ENCODE results near the gene AHRR. TPM values are rescaled to one million over a fixed set of nuclear protein-coding genes. Genes with fewer than 3 reads are reported as not detected.

Gene AHRR
- total RNA-seq, 6 experiments from 2014 or later, result 30.9 to 55.7 (median 51.9) TPM

DNA sequence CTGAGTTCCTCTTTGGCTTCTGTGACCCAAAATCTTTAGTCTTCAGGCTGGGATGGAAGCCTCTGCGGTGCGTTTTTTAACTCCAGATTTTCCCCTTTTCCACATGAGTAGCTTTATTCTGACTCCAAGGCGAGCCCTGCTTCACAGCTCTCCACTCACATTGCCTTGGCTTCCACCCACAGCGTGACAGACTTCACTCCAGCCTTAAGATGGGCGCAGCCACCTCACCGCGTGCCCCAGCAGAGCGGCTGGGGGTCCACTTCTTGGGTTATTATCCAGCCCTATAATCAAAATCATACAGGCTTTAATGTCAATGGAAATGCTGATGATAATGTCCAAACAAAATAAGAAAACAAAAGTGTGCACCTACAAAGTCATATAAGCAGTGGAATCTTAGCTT lies 122.7 kb downstream of the AHRR start:
- TF ChIP-seq, protein P1, sequence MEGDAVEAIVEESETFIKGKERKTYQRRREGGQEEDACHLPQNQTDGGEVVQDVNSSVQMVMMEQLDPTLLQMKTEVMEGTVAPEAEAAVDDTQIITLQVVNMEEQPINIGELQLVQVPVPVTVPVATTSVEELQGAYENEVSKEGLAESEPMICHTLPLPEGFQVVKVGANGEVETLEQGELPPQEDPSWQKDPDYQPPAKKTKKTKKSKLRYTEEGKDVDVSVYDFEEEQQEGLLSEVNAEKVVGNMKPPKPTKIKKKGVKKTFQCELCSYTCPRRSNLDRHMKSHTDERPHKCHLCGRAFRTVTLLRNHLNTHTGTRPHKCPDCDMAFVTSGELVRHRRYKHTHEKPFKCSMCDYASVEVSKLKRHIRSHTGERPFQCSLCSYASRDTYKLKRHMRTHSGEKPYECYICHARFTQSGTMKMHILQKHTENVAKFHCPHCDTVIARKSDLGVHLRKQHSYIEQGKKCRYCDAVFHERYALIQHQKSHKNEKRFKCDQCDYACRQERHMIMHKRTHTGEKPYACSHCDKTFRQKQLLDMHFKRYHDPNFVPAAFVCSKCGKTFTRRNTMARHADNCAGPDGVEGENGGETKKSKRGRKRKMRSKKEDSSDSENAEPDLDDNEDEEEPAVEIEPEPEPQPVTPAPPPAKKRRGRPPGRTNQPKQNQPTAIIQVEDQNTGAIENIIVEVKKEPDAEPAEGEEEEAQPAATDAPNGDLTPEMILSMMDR (IDR thresholded peaks at IDR 0.05), result no peak
- peaks cover 25% of the 10 kb centered on the region for H3K36me3 Mint-ChIP-seq (ENCODE audit: low read depth)
- no peak for DNase-seq
- H3K27ac Mint-ChIP-seq, result peak overlapping the region; percentile 55
- peaks cover 35% of the 10 kb centered on the region for H3K4me1 Mint-ChIP-seq (ENCODE audit: low read depth)
- no peaks in the 10 kb centered on the region for H3K9me3 Mint-ChIP-seq
- peaks cover 15% of the 10 kb centered on the region for H3K27me3 Mint-ChIP-seq (ENCODE audit: insufficient read depth)
- H3K4me3 Mint-ChIP-seq, result peak overlapping the region; percentile 97

GRCh38 chr5:445591-445990 lies 124.1 kb downstream of the AHRR start:
- TF ChIP-seq, protein P1 (IDR thresholded peaks at IDR 0.05), result no peak
- Mint-ChIP-seq H3K9me3 (no peaks in the 10 kb centered on the region), H3K4me1 (ENCODE audit: low read depth) (peaks cover 35% of the 10 kb centered on the region), H3K4me3 (no peak overlapping the region), H3K27me3 (ENCODE audit: insufficient read depth) (peaks cover 11% of the 10 kb centered on the region), H3K27ac (peak overlapping the region; percentile 41; the same call in 1 of the 2 replicates), H3K36me3 (ENCODE audit: low read depth) (peaks cover 39% of the 10 kb centered on the region)
- no peak for DNase-seq

GRCh38 chr5:446066-446882 lies 124.8 kb downstream of the AHRR start:
- no peak overlapping the region; the same call in 1 of the 2 replicates for H3K4me3 Mint-ChIP-seq
- DNase-seq, result no peak
- peaks cover 46% of the 10 kb centered on the region for H3K36me3 Mint-ChIP-seq (ENCODE audit: low read depth)

DNA sequence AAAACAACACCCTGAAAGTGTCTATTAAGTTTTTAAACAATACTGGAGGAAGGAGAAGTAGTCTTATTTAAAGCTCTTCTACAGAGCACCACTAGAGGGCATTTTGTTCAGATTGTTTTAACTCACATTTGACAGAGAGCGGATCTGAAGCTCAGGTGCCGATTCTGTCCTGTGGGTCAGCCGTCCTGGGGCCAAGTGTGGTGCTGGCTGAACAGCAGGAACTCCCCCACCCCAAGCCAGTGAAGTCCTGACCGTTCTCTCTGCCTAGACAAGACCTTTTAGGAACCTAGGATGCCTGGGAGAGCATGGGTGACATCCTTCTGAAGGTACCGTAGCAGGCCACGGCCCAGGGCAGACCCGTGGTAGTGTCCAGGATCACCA lies 125.4 kb downstream of the AHRR start:
- TF ChIP-seq, protein P1 (IDR thresholded peaks at IDR 0.05), result peak; percentile 81
- DNase-seq, result peak; percentile 42
- Mint-ChIP-seq H3K27ac (no peak overlapping the region), H3K27me3 (ENCODE audit: insufficient read depth) (peaks cover 8% of the 10 kb centered on the region), H3K4me1 (ENCODE audit: low read depth) (peaks cover 25% of the 10 kb centered on the region), H3K9me3 (peaks cover 6% of the 10 kb centered on the region), H3K36me3 (ENCODE audit: low read depth) (peaks cover 52% of the 10 kb centered on the region), H3K4me3 (no peak overlapping the region)

More at GRCh38 chr5:446066-446882, 124.8 kb downstream of the AHRR start:
- peaks cover 8% of the 10 kb centered on the region for H3K27me3 Mint-ChIP-seq (ENCODE audit: insufficient read depth)
- TF ChIP-seq, protein P1 (IDR thresholded peaks at IDR 0.05), result no peak
- H3K9me3 Mint-ChIP-seq, result peaks cover under 1% of the 10 kb centered on the region; the same call in 1 of the 2 replicates
- peaks cover 29% of the 10 kb centered on the region for H3K4me1 Mint-ChIP-seq (ENCODE audit: low read depth)
- H3K27ac Mint-ChIP-seq, result peak overlapping the region; percentile 41

GRCh38 chr5:447501-447900 lies 126.0 kb downstream of the AHRR start:
- Mint-ChIP-seq H3K36me3 (ENCODE audit: low read depth) (peaks cover 55% of the 10 kb centered on the region), H3K4me3 (no peak overlapping the region), H3K27me3 (ENCODE audit: insufficient read depth) (peaks cover 8% of the 10 kb centered on the region), H3K9me3 (peaks cover 12% of the 10 kb centered on the region), H3K4me1 (ENCODE audit: low read depth) (peaks cover 20% of the 10 kb centered on the region), H3K27ac (no peak overlapping the region)
- TF ChIP-seq, protein P1 (IDR thresholded peaks at IDR 0.05), result no peak
- no peak for DNase-seq

Data from HFFc6 (cell line).